Caki2 (cell line): ENCODE measurements around the gene MGRN1. TPM values are rescaled to one million over a fixed set of nuclear protein-coding genes. Genes with fewer than 3 reads are reported as not detected.

Source experiments
- DNase-seq: peaks from one replicate; pipeline ENCODE4 v3.0.0-alpha.2; 2015; ENCODE audit warnings: low read depth
- in situ Hi-C: cut with HindIII; loops from 2 replicates; pipeline ENCODE4 v1.10.0; 2016; ENCODE audit warnings: low sequenced_read_pairs, low pct_unique_long_range_greater_than_20kb, mixed read lengths
- total RNA-seq: library from RNA; depleted of rRNA; stranded (reverse); fragments of >200 nt; shearing (Covaris generic); gene quantifications from 2 replicates; pipeline ENCODE4 v1.2.3, GENCODE V29; 2014; ENCODE audit warnings: low replicate concordance

The MGRN1 gene
- total RNA-seq, 1 experiment from 2014 or later: 14.1 TPM

DNA sequence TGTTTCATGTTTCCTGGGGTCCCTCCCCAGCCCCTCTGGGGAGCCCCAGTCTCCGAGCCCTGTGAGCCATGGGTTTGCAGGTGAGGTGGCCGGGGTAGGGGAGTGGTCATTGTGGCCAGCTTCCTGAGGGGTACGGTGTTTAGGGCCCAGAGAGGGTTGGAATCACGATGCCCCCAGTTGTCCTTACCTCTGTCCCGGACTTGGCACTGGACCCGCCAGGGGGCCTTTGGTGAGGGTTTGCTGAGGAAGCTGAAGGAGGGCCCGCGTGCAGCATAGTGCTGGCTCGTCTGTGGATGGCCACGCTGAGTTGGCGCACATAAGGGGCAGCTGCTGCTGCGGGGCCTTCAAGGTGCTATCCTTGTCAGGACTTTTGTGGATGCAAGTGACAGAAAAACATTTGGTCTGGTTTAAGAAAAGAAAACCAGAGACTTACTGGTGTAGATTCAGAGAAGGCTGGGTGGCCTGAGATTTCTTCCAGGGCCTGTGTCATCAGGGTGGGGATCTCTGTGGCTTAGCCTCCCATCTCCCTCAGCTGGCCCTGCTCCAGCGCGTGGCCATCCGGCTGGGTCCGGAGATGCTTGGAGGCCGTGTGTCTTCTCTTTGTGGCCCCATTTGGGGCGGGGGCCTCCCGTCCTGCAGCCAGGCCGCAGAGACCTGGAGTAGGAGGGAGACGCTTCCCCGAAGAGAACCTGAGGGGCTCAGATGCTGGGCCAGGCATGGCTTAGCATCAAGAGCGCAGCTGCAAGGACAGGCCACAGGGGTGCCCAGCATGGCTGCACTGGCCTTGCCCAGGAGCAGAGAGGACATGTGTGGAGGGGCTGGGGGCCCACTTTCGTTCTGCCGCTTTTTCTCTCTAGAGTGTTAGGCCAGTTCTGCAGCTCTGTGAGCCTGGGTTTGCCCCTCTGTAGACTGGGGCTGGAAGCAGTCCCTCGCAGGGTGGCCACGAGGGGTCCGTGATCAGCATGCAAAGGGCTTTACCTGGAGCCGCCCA lies 35.0 kb downstream of the MGRN1 start:
- in situ Hi-C loops: no loop called here
- DNase-seq: no peak

DNA sequence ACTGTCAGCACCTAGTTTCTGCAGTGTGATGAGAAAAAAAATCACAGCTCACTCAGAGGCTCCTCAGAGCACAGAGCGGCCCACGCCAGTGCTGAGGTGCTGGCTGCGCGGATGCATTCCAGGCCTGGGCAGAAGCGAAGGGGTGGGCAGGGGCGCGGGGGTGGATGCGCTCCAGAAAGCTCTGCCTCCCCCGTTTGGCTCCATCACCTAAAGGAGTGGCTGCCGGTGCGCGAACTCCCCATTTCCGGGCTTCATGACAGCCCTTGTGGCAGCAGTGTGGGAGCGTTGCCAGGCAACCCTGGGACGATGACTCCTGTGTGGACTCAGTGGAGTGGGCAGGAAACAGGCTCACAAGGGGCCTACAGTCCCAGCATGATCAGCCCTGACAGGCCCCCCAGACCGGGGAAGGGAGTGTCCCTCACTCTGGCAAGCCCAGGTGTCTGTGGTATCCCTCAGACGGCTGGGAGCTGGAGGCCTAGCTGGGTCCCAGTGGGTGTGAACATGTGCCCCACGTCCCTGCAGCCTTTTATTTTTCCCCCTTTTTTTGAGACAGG lies 35.9 kb downstream of the MGRN1 start:
- peak; percentile 28 for DNase-seq
- in situ Hi-C loops: no loop called here

DNA sequence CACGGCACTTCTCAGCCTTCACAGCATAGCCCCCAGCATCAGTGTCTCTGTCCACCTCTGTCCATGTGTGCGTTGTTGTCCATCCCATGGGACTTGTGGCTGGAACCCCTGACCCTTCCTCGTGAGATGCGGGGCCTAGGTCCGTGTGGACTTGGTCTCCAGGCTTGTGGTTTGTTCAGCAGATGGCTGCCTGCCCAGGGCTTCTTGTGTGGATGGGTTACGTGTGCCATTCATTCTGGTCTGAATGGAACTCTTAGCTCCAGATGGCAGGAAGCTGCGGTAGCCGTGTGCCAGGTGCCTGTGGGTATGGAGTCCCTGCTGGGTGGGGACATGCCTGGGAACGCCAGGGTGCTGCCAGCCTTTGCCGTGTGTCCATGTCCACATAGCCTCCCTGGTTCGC lies 37.0 kb downstream of the MGRN1 start:
- no peak for DNase-seq
- in situ Hi-C loops: no loop called here

DNA sequence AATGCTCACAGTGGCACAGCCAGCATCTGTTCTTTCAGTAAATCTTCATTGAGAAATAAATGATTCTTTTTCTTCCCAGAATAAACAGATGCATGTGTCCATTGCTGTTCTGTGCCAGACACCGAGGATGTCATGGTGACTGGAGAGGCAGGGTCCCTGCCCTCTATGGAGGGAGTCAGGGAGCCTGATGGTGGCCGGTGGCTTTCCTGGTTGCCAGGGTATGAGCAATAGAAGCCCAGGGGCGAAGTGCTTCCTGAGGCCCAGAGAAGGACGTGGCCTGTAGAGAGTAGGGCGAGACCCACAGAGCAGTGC lies 38.8 kb downstream of the MGRN1 start:
- DNase-seq: no peak
- in situ Hi-C loops: no loop called here

DNA sequence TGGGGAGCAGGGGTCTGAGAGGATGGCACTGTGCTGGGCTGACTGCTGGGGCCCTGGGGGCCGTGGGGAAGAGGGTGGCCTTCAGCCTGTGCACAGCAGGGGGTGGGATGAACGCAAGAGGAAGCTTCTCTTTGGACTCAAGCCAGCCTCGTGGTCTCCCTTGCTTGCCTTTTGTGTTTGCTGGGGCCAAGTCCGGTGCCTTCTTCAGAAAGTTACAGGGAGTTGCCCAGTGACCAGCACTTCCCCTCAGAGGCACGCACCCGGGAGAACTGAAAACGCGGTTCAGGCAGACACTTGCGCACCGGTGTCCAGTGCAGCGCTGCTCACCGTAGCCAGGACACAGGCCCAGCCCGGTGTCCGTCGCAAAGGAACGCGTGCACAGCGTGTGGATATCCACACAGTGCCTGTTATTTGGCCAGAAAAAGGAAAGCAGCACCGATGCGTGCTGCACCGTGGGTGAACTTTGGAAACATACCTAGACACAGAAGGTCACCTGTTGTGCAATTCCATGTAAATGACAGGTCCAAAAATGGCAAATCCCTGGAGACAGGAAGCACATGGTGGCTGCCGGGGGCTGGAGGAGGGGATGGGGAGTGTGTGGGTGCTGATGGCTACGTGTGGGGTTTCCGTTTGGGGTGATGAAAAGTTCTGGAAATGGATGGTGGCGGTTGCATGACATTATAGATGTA lies 39.3 kb downstream of the MGRN1 start:
- in situ Hi-C loops: no loop called here
- DNase-seq: no peak

DNA sequence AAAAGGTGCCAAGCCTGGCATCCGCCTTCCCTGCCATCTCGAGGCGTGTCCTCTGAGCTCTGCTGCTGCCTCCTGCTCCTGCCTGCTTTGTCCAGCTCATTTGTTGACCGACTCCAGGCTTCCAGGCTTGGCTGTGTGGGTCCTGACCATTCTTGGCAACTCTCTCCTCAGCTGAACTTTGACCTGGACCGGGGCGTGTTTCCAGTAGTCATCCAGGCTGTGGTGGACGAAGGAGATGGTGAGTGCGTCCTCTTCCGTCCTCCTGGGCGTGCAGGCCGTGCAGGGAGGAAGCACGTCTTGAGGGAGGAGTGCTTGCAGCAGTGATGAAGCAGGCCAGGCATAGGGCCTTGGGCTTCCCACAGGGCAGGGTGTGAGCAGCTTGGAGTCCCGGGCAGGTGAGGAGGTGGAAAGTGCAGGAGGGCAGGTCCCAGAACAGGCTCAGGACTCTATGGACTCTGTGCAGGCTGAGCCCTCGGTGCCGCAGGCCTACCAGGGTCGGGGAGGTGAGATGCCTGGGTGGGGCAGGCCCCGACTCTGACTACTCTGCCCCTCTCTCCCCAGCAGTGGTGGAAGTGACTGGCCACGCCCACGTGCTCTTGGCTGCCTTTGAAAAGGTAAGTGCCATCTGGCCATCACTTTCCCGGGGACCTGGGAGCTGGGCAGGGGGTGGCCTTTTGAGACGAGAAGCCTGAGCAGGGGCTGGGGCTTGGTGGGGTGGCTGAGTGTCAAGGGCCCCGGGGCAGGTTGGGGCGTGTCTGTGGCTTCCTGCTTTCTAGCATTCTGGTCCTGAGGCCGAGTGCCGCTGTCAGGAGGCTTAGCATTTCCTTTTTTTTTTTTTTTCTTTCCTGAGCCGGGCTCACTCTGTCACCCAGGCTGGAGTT lies 40.2 kb downstream of the MGRN1 start:
- DNase-seq: no peak
- in situ Hi-C loops: no loop called here

DNA sequence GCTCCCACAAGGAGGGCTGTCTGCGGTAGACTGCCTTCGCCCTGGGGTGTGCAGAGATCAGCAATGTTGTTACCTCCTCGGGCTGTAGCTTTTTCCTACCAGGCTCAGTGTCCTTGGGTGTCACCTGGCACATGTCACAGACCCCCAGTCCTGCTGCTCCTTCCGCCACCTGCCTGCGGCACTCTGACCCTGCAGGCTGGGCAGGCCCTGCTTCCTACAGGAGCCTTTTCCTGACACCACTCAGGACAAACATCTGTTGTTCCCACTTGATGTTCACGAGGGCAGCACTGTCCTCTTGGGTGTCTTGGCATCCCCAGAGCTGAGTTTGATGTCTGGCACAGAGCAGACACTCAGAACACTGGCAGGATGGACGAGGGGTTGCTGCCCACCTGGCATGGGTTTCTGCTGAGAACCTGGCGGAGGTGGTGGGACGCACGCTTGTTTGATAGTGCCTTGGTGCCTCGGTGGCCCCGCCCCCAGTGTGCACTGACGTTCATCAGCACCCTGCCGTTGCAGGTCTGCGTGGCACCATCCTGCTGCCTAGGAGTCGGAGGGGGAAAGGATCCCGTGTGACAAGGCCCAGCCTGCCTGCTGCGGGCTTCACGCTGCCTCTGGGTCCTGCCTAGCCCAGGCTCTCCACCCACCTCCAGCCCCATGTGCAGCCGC lies 42.0 kb downstream of the MGRN1 start:
- DNase-seq: no peak
- in situ Hi-C loops: no loop called here

DNA sequence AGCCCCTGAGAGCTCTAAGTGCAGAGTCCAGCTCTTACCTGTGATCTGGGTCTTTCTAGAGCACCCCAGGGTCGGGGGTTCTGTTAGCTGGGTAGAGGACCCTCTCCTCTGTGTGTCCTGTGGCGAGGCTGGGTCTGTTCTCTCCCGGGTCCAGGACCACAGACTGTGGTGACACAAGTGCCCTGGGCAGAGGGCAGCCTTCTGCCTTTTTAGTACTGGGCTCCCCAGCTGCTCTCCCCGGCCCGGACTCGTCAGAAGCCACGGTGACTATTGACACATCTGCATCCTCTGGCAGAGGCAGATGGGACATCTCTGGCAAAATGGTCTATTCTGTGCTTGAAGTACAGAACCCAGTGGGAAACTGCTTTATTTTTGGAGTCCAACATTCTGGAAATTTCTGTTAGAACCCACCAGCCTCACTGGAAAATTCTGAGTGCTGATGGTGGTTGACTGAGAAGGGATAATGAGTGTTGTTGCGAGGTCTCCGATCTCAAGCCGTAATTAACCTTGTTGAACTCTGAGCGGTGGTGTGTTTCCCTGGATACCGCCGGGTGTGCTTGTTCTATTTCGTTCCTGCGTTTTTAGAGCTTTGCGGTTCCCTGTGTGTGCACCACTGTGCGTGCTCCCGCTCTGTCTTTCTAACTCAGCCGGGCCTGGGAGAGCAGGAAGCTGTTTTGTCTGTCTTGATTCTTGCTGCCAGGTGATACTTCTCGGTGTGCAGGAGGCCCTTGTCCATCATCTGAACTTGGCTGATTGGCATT lies 42.8 kb downstream of the MGRN1 start:
- DNase-seq: no peak
- in situ Hi-C loops: no loop called here

DNA sequence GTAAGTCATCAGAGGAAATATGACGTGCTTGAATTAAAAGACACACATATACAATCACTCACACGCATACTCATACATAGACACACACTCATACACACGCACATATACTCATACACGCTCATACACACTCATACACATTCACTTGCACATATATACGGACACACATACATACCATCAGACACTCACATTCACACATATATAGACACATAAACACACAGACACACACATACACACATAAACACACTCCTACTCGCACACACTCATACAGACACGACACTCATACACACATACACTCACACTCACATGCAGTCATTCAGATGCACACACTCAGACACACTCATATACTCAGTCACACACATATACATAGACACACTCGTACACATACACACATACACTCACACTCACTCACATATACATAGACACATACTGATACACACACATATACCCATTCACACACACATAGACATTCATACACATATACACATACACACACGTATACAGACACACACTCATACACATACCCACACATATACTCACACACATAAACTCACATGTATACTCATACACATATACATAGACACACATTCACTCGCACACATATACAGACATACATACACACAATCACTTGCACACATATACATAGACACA lies 43.8 kb downstream of the MGRN1 start:
- DNase-seq: no peak
- in situ Hi-C loops: no loop called here

DNA sequence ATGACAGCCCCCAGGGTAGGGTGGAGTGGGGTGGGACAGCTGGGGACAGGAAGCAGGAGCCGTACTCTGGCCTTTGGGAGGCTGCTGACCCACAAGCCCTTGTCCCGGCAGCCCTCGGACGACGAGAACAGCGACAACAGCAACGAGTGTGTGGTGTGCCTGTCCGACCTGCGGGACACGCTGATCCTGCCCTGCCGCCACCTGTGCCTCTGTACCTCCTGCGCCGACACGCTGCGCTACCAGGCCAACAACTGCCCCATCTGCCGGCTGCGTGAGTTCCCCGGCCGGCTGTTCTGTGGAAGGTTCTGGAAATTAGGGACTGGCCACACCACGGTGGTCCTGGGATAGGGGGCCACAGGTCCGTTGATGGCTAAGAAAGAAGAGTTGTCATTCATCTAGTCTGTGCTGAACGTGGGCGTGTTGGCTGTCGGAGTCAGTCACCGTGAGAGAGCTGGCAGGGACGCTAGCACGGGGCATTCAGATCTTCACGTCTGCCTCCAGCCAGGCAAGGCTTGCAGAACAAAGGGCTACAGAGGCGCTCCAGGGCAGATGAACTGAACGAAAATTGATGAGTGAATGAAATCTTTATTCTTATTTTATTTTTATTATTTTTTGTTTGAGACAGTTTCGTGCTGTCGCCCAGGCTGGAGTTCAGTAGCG lies 48.9 kb downstream of the MGRN1 start:
- no peak for DNase-seq
- in situ Hi-C loops: no loop called here

DNA sequence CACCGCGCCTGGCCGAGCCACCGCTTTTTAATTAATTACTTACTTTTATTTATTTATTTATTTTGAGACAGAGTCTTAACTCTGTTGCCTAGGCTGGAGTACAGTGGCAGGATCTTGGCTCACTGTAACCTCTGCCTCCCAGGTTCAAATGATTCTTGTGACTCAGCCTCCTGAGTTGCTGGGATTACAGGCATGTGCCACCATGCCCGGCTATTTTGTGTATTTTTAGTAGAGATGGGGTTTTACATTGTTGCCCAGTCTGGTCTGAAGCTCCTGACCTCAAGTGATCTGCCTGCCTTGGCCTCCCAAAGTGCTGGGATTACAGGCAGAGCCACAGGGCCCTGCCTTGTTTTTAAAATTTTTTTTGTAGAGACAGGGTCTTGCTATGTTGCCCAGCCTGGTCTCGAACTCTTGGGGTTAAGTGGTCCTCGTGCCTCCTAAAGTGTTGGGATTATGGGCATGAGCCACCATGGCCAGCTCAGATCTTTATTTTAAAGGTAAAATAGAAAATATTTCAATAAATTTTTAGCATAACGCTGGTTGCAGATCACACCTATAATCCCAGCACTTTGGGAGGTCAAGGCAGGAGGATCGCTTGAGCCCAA lies 50.4 kb downstream of the MGRN1 start:
- no peak for DNase-seq
- in situ Hi-C loops: no loop called here

DNA sequence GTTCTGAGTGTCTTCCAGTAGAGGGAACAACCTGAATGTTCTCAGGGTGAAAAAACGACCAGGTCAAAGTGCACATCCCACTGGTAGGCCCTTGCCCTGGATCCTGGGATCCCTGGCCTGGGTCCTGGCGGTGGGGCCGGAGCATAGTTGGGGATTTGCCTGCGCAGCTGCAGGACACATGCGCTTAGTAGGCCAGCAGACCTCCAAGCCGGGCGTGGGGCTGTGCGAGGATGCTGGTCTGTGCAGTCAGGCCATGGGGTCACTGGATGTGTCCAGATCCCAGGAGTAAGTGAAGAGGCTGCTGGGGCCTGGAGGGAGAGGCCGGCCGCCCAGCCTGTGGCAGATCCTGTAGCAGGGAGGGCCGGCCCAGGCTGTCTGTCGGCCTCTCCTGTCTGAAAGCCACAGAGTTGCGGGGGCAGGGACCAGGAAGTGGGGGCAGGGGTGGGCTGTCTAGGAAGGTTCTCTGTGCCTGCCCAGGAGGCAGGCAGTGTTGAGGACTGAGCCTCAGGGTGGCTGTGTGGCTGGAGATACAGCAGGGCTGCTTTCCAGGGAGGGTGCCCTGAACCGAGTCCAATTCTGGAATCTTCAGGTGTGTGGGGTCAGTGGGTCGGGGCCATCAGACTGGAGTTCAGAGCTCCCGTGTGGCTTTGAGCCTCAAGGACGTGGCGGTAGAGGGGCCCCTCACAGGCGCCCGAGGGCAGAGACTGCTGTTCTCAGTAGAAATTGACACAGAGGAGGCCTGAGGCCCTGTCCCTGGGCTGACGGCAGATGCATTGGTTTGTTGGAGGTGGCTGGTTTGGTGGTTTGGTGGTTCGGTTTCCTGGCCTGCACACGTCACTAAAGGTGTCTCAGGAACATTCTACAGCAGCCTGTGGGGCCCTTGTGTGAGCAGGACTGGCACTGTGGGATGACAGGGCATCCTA lies 51.5 kb downstream of the MGRN1 start:
- no peak for DNase-seq
- in situ Hi-C loops: no loop called here

DNA sequence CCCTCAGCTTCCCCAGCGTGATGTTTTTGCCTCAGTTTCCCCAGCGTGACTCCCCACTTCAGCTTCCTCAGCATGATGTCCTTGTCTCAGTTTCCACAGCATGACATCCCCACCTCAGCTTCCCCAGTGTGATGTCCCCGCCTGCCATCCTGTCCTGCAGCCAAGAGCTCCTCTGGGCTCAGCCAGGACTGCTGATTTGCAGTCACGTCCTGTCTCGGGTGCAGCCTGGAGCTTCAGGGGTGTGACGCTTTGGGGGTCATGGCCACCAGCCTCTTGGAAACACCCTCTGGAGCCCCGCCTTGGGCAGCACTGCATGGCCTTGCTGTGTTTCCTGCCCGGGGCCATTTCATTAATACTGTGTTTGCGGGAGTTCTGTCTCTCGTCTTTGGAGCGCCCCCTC lies 52.2 kb downstream of the MGRN1 start:
- DNase-seq: no peak
- in situ Hi-C loops: no loop called here

DNA sequence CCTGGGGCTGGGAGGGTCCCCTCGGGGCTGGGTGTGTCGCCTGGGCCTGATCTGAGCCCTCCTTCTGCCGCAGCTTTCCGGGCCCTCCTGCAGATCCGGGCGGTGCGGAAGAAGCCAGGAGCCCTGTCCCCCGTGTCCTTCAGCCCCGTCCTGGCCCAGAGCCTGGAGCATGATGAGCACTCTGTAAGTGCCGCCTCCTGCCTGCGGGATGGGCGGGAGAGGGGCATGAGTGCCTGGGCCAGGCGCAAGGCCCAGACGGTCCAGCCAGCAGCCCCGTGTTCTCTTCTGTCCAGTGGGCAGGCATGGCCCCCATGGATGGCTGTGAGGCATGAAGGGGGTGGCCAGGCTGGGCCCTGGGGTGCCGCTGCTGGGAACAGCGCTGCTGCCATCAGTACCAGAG lies 52.8 kb downstream of the MGRN1 start:
- no peak for DNase-seq
- in situ Hi-C loops: no loop called here

DNA sequence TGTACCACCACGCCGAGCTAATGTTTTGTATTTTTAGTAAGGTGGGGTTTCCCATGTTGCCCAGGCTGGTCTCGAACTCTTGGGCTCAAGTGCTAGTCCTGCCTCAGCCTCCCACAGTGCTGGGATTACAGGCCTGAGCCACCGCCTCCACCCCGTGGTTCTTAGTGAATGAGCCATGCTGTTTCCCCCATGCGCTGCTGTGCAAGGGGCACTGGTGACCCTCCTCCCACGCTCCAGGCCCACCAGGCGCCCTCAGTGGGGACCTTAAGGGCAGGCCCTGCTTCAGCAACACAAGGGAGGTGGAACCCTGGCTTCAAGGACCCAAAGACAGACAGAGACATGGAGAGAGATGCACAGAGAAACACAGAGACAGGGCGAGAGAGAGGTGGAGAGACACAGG lies 53.4 kb downstream of the MGRN1 start:
- in situ Hi-C loops: no loop called here
- no peak for DNase-seq
